HG02588 (cell line): Measurements from ENCODE around the gene ATG9B.

Source experiments
- ATAC-seq: cut with Tn5 transposase; IDR thresholded peaks from one replicate; pipeline ENCODE4 v1.9.1; 2021; ENCODE audit warnings: mild to moderate bottlenecking, moderate library complexity; ENCODE audit not compliant: unreplicated experiment

ATG9B gene

GRCh38 chr7:150971242-150972022, 52.9 kb downstream of the ATG9B start:
- no peak for ATAC-seq

GRCh38 chr7:150970424-150970823, 53.9 kb downstream of the ATG9B start:
- ATAC-seq, result no peak

GRCh38 chr7:150969475-150969874, 54.8 kb downstream of the ATG9B start:
- ATAC-seq, result no peak

- ATAC-seq, result no peak
Observed at GRCh38 chr7:150968734-150969372, 55.4 kb downstream of the ATG9B start.

- ATAC-seq, result no peak
Observed at GRCh38 chr7:150968056-150968733, 56.1 kb downstream of the ATG9B start.

GRCh38 chr7:150967349-150967748, 56.9 kb downstream of the ATG9B start:
- no peak for ATAC-seq

- no peak for ATAC-seq
Observed at GRCh38 chr7:150966002-150966401, 58.3 kb downstream of the ATG9B start.

GRCh38 chr7:150965273-150965830, 58.9 kb downstream of the ATG9B start:
- no peak for ATAC-seq
